K562 (cell line): ENCODE data around the gene CBL. TPM values are rescaled to one million over a fixed set of nuclear protein-coding genes. Genes with fewer than 3 reads are reported as not detected.
A peak's percentile ranks its signal among the peaks of the same experiment; 100 is the strongest.

Source experiments
- ARID2 ChIP-seq: fragments of 450-650 bp; IDR thresholded peaks from 2 replicates; pipeline ENCODE4 v1.6.1; 2017; ENCODE audit warnings: antibody characterized with exemption, mild to moderate bottlenecking
- BACH1 ChIP-seq: fragments of 200-800 bp; sonication (Bioruptor generic); IDR thresholded peaks from 2 replicates; pipeline ENCODE4 v1.6.1; 2016; ENCODE audit warnings: missing genetic modification characterization, missing compliant biosample characterization
- CCAR2 ChIP-seq: fragments of 200-400 bp; formaldehyde crosslinking; IDR thresholded peaks from 2 replicates; pipeline ENCODE4 v1.6.1; 2017; ENCODE audit warnings: mild to moderate bottlenecking, low read depth, low read length
- CREM ChIP-seq: IDR thresholded peaks from 2 replicates; pipeline ENCODE4 v1.6.1; 2014; ENCODE audit warnings: antibody characterized with exemption, low read depth
- E2F6 ChIP-seq, 2 experiments: IDR thresholded peaks; 2 replicates each; pipeline ENCODE4 v1.6.1; 2011; ENCODE audit warnings: borderline replicate concordance in 1 of 2, control low read depth in 1 of 2, low read depth in 1 of 2, low read length in 1 of 2, mild to moderate bottlenecking in 1 of 2, mixed read lengths in 1 of 2, moderate library complexity in 1 of 2; ENCODE audit not compliant: insufficient read depth in 1 of 2, insufficient read length in 1 of 2, poor library complexity in 1 of 2, severe bottlenecking in 1 of 2; ENCODE audit errors: extremely low read depth in 1 of 2
- HMG20B ChIP-seq: fragments of 250-450 bp; sonication (Bioruptor Pico); IDR thresholded peaks from 2 replicates; pipeline ENCODE4 v1.5.0; 2021; ENCODE audit warnings: mild to moderate bottlenecking
- JUND ChIP-seq, 2 experiments: IDR thresholded peaks; 2 replicates in 1 of 2; 3 replicates in 1 of 2; pipeline ENCODE4 v1.6.1; 2011; ENCODE audit warnings: borderline replicate concordance in 2 of 2, low read depth in 2 of 2, low read length in 2 of 2, improper control_type of control experiment in 1 of 2, missing biosample characterization in 1 of 2, missing genetic modification characterization in 1 of 2, missing genetic modification reagents in 1 of 2
- MLLT1 ChIP-seq, 2 experiments: fragments of 450-650 bp; IDR thresholded peaks; 2 replicates each; pipeline ENCODE4 v1.6.1; 2016
- NBN ChIP-seq: fragments of 450-650 bp; IDR thresholded peaks from 2 replicates; pipeline ENCODE4 v1.6.1; 2016; ENCODE audit warnings: low read depth, mild to moderate bottlenecking
- NFRKB ChIP-seq: fragments of 450-650 bp; IDR thresholded peaks from 2 replicates; pipeline ENCODE4 v1.6.1; 2016; ENCODE audit warnings: low read depth
- PCBP2 ChIP-seq: fragments of 200-400 bp; formaldehyde crosslinking; IDR thresholded peaks from 2 replicates; pipeline ENCODE4 v1.6.1; 2018; ENCODE audit warnings: low read length, low read depth, mild to moderate bottlenecking, moderate library complexity; ENCODE audit not compliant: poor library complexity, severe bottlenecking
- PPARD ChIP-seq: fragments of 250-450 bp; sonication (Bioruptor Pico); IDR thresholded peaks from 2 replicates; pipeline ENCODE4 v1.8.0; 2022; ENCODE audit warnings: inconsistent platforms, mild to moderate bottlenecking, moderate library complexity
- RBFOX2 ChIP-seq: fragments of 200-400 bp; formaldehyde crosslinking; IDR thresholded peaks from 2 replicates; pipeline ENCODE4 v1.6.1; 2017; ENCODE audit warnings: low read depth, mild to moderate bottlenecking, low read length, moderate library complexity
- RHOXF2B ChIP-seq: fragments of 250-450 bp; sonication (Bioruptor Pico); conservative IDR thresholded peaks from 2 replicates; pipeline ENCODE4 v1.5.1; 2021
- SAFB ChIP-seq: fragments of 200-400 bp; formaldehyde crosslinking; IDR thresholded peaks from 2 replicates; pipeline ENCODE4 v1.6.1; 2017; ENCODE audit warnings: low read depth, low read length, borderline replicate concordance
- SMARCE1 ChIP-seq: fragments of 450-650 bp; IDR thresholded peaks from 2 replicates; pipeline ENCODE4 v1.7.1; 2016; ENCODE audit warnings: mild to moderate bottlenecking
- TCF15 ChIP-seq: fragments of 250-450 bp; sonication (Bioruptor Pico); IDR thresholded peaks from 2 replicates; pipeline ENCODE4 v1.8.0; 2022; ENCODE audit warnings: moderate library complexity, mild to moderate bottlenecking, inconsistent platforms
- USF1 ChIP-seq: sonication (generic); formaldehyde crosslinking; IDR thresholded peaks from 2 replicates; pipeline ENCODE4 v1.9.0; 2022; ENCODE audit warnings: mild to moderate bottlenecking, missing genetic modification reagents
- ZBTB33 ChIP-seq: sonication (generic); formaldehyde crosslinking; IDR thresholded peaks from 2 replicates; pipeline ENCODE4 v1.8.1; 2023; ENCODE audit warnings: mild to moderate bottlenecking, missing genetic modification reagents
- ZNF133 ChIP-seq: fragments of 250-450 bp; sonication (Bioruptor Pico); IDR thresholded peaks from 2 replicates; pipeline ENCODE4 v1.4.0; 2020; ENCODE audit warnings: mild to moderate bottlenecking
- ZNF146 ChIP-seq: IDR thresholded peaks from one replicate; pipeline ENCODE4 v1.6.1; 2018; ENCODE audit warnings: missing compliant biosample characterization; ENCODE audit not compliant: unreplicated experiment
- ZNF24 ChIP-seq: fragments of 450-650 bp; IDR thresholded peaks from 2 replicates; pipeline ENCODE4 v1.6.1; 2016
- ZNF347 ChIP-seq: fragments of 450-650 bp; formaldehyde crosslinking; IDR thresholded peaks from 2 replicates; pipeline ENCODE4 v1.4.0; 2020; ENCODE audit warnings: low read depth, mild to moderate bottlenecking, moderate library complexity
- polyA plus RNA-seq, 8 experiments: library from polyadenylated mRNA; depleted of rRNA in 4 of 8; stranded (reverse) in 5 of 8; unstranded in 3 of 8; fragments of >200 nt; fragmentation: Nextera tagmentation in 2 of 8; fragmentation: Illumina TruSeq in 1 of 8; extraction: Ambion mirVana in 2 of 8; extraction: Trizol in 1 of 8; gene quantifications; 2 replicates each; pipeline versions ENCODE4 v1.2.1 to v1.2.3, GENCODE V29; 2011 to 2014; ENCODE audit warnings: inconsistent platforms in 1 of 8, missing spikeins in 1 of 8
- total RNA-seq, 7 experiments: library from RNA; depleted of rRNA in 6 of 7; stranded (reverse); fragments of >200 nt in 6 of 7; fragmentation: Illumina TruSeq in 2 of 7; extraction: Trizol in 2 of 7; gene quantifications; 2 replicates each; pipeline versions ENCODE4 v1.2.1 to v1.2.3, GENCODE V29; 2011 to 2021; ENCODE audit warnings: low replicate concordance in 1 of 7

CBL gene
- total and polyA plus RNA-seq, 9 of the 15 experiments (the other 6 are each of a cell fraction or from before 2014, with no cell fraction given) = 3.2 to 24.9 (median 9.9) TPM

GRCh38 chr11:119206511-119207414 lies 624 bp downstream of the CBL start (continued):
- TF ChIP-seq MLLT1 (IDR thresholded peaks at IDR 0.05) (no peak), ZNF146 (no peak), BACH1 (tag) (no peak), NBN (no peak), ARID2 (no peak), PPARD (CRISPR knock-in tag) (no peak), ZNF133 (CRISPR knock-in tag) (no peak), NFRKB (no peak), SMARCE1 (no peak; the same call in 1 of the 2 replicates), HMG20B (CRISPR knock-in tag) (no peak), JUND (IDR thresholded peaks at IDR 0.05; ENCODE audit: borderline replicate concordance, low read depth, low read length) (no peak), JUND (tag; IDR thresholded peaks at IDR 0.05; ENCODE audit: borderline replicate concordance, low read depth, low read length) (no peak), PCBP2 (no peak), TCF15 (CRISPR knock-in tag) (no peak), SAFB (no peak), ZNF347 (CRISPR knock-in tag) (no peak), USF1 (0 out of 2 replicates have a peak, but pooled peaks have one; percentile 17), RHOXF2B (CRISPR knock-in tag) (no peak), ZNF24 (no peak), RBFOX2 (peak; percentile 14), E2F6 (IDR thresholded peaks at IDR 0.05; ENCODE audit: borderline replicate concordance in 1 of 2, extremely low read depth in 1 of 2, insufficient read depth in 1 of 2, insufficient read length in 1 of 2, low read depth in 1 of 2, low read length in 1 of 2, poor library complexity in 1 of 2, severe bottlenecking in 1 of 2) (no peak), ZBTB33 (CRISPR knock-in tag) (no peak), CCAR2 (no peak), CREM (no peak)
